ENCODE measurements around the gene VAMP8.
"Not testable (repeated sequence)": the region's sequence is repeated elsewhere in the genome, so short reads cannot be mapped to it uniquely, and the experiment has no call there.

GRCh38 chr2:85592299-85592698 lies 14.9 kb downstream of the VAMP8 start:
- not testable (repeated sequence) for TF ChIP-seq POLR2A, CTCF (IDR thresholded peaks at IDR 0.05)
